HEK293 (cell line): ENCODE results near the gene CMPK1.

ENCODE experiments used
- CTCF ChIA-PET: fragments of 350-600 bp; formaldehyde crosslinking; extraction: SDS; loops from one replicate; lab custom pipeline; 2021; ENCODE audit warnings: antibody characterized with exemption; lab: Yijun Ruan, JAX
- POLR2A ChIA-PET: fragments of 300-600 bp; formaldehyde crosslinking; extraction: SDS; loops from one replicate; lab custom pipeline; 2020; ENCODE audit warnings: antibody characterized with exemption, inconsistent platforms; lab: Yijun Ruan, JAX
- H3K27ac ChIP-seq: fragments of 200-500 bp; sonication (Bioruptor generic); 2 replicates; pipeline ENCODE4 v1.5.1; 2014; ENCODE audit warnings: low read depth, low read length, control low read depth, inconsistent platforms; ENCODE audit errors: extremely low read depth
- H3K36me3 ChIP-seq, 2 experiments: fragments of 200-500 bp in 1 of 2; sonication (Bioruptor generic) in 1 of 2; 1 replicate in 1 of 2; 2 replicates in 1 of 2; pipeline ENCODE4 v1.5.1; 2014 to 2017; ENCODE audit warnings: inconsistent platforms in 2 of 2, low read length in 2 of 2; ENCODE audit not compliant: control insufficient read depth in 2 of 2, insufficient read depth in 1 of 2
- H3K4me1 ChIP-seq: fragments of 200-500 bp; sonication (Bioruptor generic); 2 replicates; pipeline ENCODE4 v1.5.1; 2014; ENCODE audit warnings: mild to moderate bottlenecking, low read length, inconsistent platforms; ENCODE audit not compliant: control insufficient read depth, insufficient read depth
- H3K4me3 ChIP-seq: 2 replicates; pipeline ENCODE4 v1.5.1; 2011; ENCODE audit warnings: low read depth, mild to moderate bottlenecking, control low read depth, low read length, moderate library complexity
- H3K9me3 ChIP-seq: fragments of 200-500 bp; sonication (Bioruptor generic); 2 replicates; pipeline ENCODE4 v1.5.1; 2014; ENCODE audit warnings: low read depth, low read length, inconsistent platforms; ENCODE audit not compliant: control insufficient read depth, insufficient read depth
- HOXD13 ChIP-seq: sonication (generic); formaldehyde crosslinking; IDR thresholded peaks from 2 replicates; pipeline ENCODE4 v1.8.0; 2022; ENCODE audit warnings: missing genetic modification reagents, borderline replicate concordance
- MYNN ChIP-seq: fragments of 450-650 bp; formaldehyde crosslinking; IDR thresholded peaks from 2 replicates; pipeline ENCODE4 v1.5.1; 2016; ENCODE audit warnings: missing biosample characterization, missing genetic modification characterization, borderline replicate concordance
- REPIN1 ChIP-seq: fragments of 450-650 bp; formaldehyde crosslinking; IDR thresholded peaks from 2 replicates; pipeline ENCODE4 v1.5.1; 2017; ENCODE audit warnings: missing biosample characterization, missing genetic modification characterization, low read depth
- SP3 ChIP-seq: fragments of 450-650 bp; formaldehyde crosslinking; IDR thresholded peaks from 2 replicates; pipeline ENCODE4 v1.5.1; 2016; ENCODE audit warnings: missing biosample characterization, missing genetic modification characterization
- TCF7L2 ChIP-seq: IDR thresholded peaks from 2 replicates; pipeline ENCODE4 v1.6.1; 2011; ENCODE audit warnings: low read depth, mild to moderate bottlenecking, inconsistent platforms, low read length, moderate library complexity, borderline replicate concordance
- ZBTB48 ChIP-seq: fragments of 450-650 bp; formaldehyde crosslinking; IDR thresholded peaks from 2 replicates; pipeline ENCODE4 v1.5.1; 2016; ENCODE audit warnings: missing biosample characterization, missing genetic modification characterization
- ZBTB6 ChIP-seq: fragments of 450-650 bp; formaldehyde crosslinking; IDR thresholded peaks from 2 replicates; pipeline ENCODE4 v1.5.1; 2017; ENCODE audit warnings: missing biosample characterization, missing genetic modification characterization
- ZFP3 ChIP-seq: fragments of 450-650 bp; formaldehyde crosslinking; IDR thresholded peaks from 2 replicates; pipeline ENCODE4 v1.5.1; 2016; ENCODE audit warnings: low read depth, missing biosample characterization, missing genetic modification characterization
- ZNF174 ChIP-seq: fragments of 450-650 bp; formaldehyde crosslinking; IDR thresholded peaks from 2 replicates; pipeline ENCODE4 v1.5.0; 2017; ENCODE audit warnings: missing biosample characterization, mild to moderate bottlenecking, missing genetic modification characterization
- ZNF184 ChIP-seq: fragments of 450-650 bp; IDR thresholded peaks from 2 replicates; pipeline ENCODE4 v1.5.1; 2018; ENCODE audit warnings: missing biosample characterization, mild to moderate bottlenecking, missing genetic modification characterization
- ZNF202 ChIP-seq: fragments of 450-650 bp; formaldehyde crosslinking; IDR thresholded peaks from 2 replicates; pipeline ENCODE4 v1.5.1; 2016; ENCODE audit warnings: missing biosample characterization, missing genetic modification characterization, borderline replicate concordance
- ZNF324 ChIP-seq: fragments of 450-650 bp; formaldehyde crosslinking; IDR thresholded peaks from 2 replicates; pipeline ENCODE4 v1.5.1; 2016; ENCODE audit warnings: missing biosample characterization, missing genetic modification characterization
- ZNF335 ChIP-seq: fragments of 450-650 bp; formaldehyde crosslinking; conservative IDR thresholded peaks from 2 replicates; pipeline ENCODE4 v1.5.1; 2016; ENCODE audit warnings: missing biosample characterization, missing genetic modification characterization
- ZNF398 ChIP-seq: fragments of 450-650 bp; formaldehyde crosslinking; IDR thresholded peaks from 2 replicates; pipeline ENCODE4 v1.5.1; 2017; ENCODE audit warnings: missing biosample characterization, missing genetic modification characterization
- ZNF513 ChIP-seq: fragments of 450-650 bp; IDR thresholded peaks from 2 replicates; pipeline ENCODE4 v1.5.1; 2018; ENCODE audit warnings: missing biosample characterization, missing genetic modification characterization
- ZNF521 ChIP-seq: fragments of 450-650 bp; formaldehyde crosslinking; IDR thresholded peaks from 2 replicates; pipeline ENCODE4 v1.5.1; 2017; ENCODE audit warnings: missing biosample characterization, mild to moderate bottlenecking, missing genetic modification characterization
- ZNF529 ChIP-seq: fragments of 450-650 bp; formaldehyde crosslinking; IDR thresholded peaks from 2 replicates; pipeline ENCODE4 v1.5.1; 2017; ENCODE audit warnings: missing genetic modification characterization, missing biosample characterization; ENCODE audit not compliant: insufficient replicate concordance
- ZNF548 ChIP-seq: fragments of 450-650 bp; formaldehyde crosslinking; IDR thresholded peaks from 2 replicates; pipeline ENCODE4 v1.5.1; 2016; ENCODE audit warnings: missing biosample characterization, missing genetic modification characterization
- ZNF549 ChIP-seq: fragments of 450-650 bp; IDR thresholded peaks from 2 replicates; pipeline ENCODE4 v1.5.1; 2018; ENCODE audit warnings: missing biosample characterization, missing genetic modification characterization, mild to moderate bottlenecking, inconsistent platforms, moderate library complexity
- ZNF596 ChIP-seq: fragments of 450-650 bp; IDR thresholded peaks from 2 replicates; pipeline ENCODE4 v1.5.0; 2018; ENCODE audit warnings: missing biosample characterization, mild to moderate bottlenecking, missing genetic modification characterization, moderate library complexity
- ZNF629 ChIP-seq: fragments of 450-650 bp; formaldehyde crosslinking; IDR thresholded peaks from 2 replicates; pipeline ENCODE4 v1.5.1; 2017; ENCODE audit warnings: missing biosample characterization, missing genetic modification characterization
- ZNF645 ChIP-seq: fragments of 450-650 bp; formaldehyde crosslinking; IDR thresholded peaks from 2 replicates; pipeline ENCODE4; 2016; ENCODE audit warnings: missing biosample characterization, missing genetic modification characterization
- ZNF776 ChIP-seq: fragments of 450-650 bp; formaldehyde crosslinking; IDR thresholded peaks from 2 replicates; pipeline ENCODE4 v1.5.0; 2017; ENCODE audit warnings: missing biosample characterization, missing genetic modification characterization, borderline replicate concordance
- TF ChIP-seq, protein P1 (sequence below): fragments of 450-650 bp; formaldehyde crosslinking; IDR thresholded peaks from 2 replicates; pipeline ENCODE4 v1.5.1; 2016; ENCODE audit warnings: missing biosample characterization, missing genetic modification characterization
- TF ChIP-seq, protein P2 (sequence below): fragments of 450-650 bp; formaldehyde crosslinking; IDR thresholded peaks from 2 replicates; pipeline ENCODE4 v1.5.1; 2016; ENCODE audit warnings: missing biosample characterization, missing genetic modification characterization
- TF ChIP-seq, protein P3 (sequence below): fragments of 450-650 bp; formaldehyde crosslinking; IDR thresholded peaks from 2 replicates; pipeline ENCODE4 v1.5.1; 2016; ENCODE audit warnings: missing biosample characterization, missing genetic modification characterization

Gene CMPK1

DNA sequence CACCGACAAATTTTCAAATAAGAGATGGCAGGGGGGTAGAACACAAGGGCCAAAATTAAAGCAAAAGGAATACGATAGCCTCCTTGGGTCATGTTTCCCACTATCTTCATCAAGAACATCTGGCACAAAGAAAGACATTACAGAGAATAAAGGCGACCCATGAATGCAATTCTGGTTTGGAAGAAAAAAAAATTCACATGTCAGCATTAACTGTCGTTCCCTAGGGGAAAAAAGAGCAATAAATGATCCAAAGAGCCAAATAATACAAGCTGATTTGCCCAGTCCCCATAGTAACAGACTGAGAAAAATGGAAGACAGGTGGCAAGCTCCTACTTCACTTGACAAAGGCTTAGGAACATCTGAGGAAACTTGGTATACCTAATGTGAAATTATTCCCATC is 24.2 kb upstream of the CMPK1 start (continued):
- TF ChIP-seq, protein P1, sequence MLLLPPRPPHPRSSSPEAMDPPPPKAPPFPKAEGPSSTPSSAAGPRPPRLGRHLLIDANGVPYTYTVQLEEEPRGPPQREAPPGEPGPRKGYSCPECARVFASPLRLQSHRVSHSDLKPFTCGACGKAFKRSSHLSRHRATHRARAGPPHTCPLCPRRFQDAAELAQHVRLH (tag by site-specific recombination): no peak
- TF ChIP-seq HOXD13: no peak

DNA sequence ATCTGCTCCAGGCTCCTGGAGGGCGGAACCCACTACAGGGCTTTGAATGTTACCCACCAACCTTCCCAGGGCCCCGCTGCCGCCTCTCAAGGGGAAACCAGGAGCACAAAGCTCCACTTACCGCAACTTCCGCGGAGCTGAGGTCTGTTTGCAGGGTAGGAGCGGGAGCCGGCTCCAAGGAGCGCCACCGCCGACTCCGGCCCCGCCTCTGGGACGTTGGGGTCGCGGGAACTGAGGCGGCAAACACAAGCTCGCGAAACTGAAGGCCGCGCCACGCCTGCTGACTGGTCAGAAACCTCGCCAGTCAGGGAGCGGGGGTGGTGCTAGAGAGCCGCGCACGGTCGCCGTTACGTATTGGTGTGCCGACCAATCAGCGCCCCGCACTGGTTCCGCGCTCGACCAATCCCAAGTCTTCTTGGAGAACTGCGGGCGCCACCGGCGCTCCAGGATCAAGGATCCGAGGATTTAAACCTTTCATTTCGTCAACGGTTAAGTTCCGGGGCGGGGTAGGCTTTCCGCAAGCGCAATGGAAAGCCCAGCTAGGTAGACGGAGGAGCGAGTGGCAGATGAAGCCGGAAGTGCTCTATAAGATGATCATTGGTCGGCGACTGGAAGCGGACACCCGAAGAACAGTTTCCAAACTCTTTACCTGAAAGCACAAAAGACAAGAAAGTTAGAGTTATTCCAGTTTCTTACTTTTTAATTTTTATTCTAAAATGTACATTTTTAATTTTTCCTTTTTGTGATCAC is 19.5 kb upstream of the CMPK1 start, which contains the start of gene STIL:
Gene STIL (minus strand): TSS at position 233 of the 750 bp plus-strand sequence. CDS start 3,828 bp downstream, outside the sequence.
- H3K4me3 ChIP-seq: peak within 1 kb of the TSS; percentile 92
- POLR2A ChIA-PET: interaction anchor here (0.6 to 4.2 kb wide), 26 partner anchors 8 to 595 kb away, joined by 3 to 88 read pairs (median 4); partner anchors contain the start of genes CMPK1, EFCAB14 and FOXD2
- H3K4me1 ChIP-seq: no peaks in the 10 kb centered on the region; the same call in 1 of the 2 replicates
- peak within 1 kb of the TSS; percentile 65 for H3K27ac ChIP-seq
- CTCF ChIA-PET: interaction anchor here (0.5 to 1.1 kb wide), 6 partner anchors 20 to 277 kb away, joined by 3 to 6 read pairs (median 3); partner anchors contain the start of gene CMPK1
- peaks cover 9 to 26% of the 10 kb centered on the region in 2 experiments for H3K36me3 ChIP-seq
- H3K9me3 ChIP-seq: no peaks in the 10 kb centered on the region
- TF ChIP-seq ZNF645 (tag by site-specific recombination) (no peak), ZNF335 (no peak), ZBTB48 (no peak), ZNF398 (tag by site-specific recombination) (no peak), ZNF776 (tag by site-specific recombination) (no peak), ZNF513 (no peak), ZNF549 (tag by site-specific recombination) (no peak), REPIN1 (tag by site-specific recombination) (no peak), ZNF548 (tag by site-specific recombination) (no peak), ZBTB6 (peak; percentile 95), ZNF174 (no peak), ZNF596 (tag by site-specific recombination) (no peak), ZNF184 (tag by site-specific recombination) (no peak), ZNF529 (tag by site-specific recombination) (no peak), ZFP3 (no peak), ZNF324 (tag by site-specific recombination) (no peak), ZNF629 (peak; percentile 97), ZNF202 (no peak), ZNF521 (tag by site-specific recombination) (no peak), SP3 (tag by site-specific recombination) (peak; percentile 88), TCF7L2 (0 out of 2 replicates have a peak, but pooled peaks have one; percentile 55), MYNN (tag by site-specific recombination) (no peak)
- TF ChIP-seq, protein P2, sequence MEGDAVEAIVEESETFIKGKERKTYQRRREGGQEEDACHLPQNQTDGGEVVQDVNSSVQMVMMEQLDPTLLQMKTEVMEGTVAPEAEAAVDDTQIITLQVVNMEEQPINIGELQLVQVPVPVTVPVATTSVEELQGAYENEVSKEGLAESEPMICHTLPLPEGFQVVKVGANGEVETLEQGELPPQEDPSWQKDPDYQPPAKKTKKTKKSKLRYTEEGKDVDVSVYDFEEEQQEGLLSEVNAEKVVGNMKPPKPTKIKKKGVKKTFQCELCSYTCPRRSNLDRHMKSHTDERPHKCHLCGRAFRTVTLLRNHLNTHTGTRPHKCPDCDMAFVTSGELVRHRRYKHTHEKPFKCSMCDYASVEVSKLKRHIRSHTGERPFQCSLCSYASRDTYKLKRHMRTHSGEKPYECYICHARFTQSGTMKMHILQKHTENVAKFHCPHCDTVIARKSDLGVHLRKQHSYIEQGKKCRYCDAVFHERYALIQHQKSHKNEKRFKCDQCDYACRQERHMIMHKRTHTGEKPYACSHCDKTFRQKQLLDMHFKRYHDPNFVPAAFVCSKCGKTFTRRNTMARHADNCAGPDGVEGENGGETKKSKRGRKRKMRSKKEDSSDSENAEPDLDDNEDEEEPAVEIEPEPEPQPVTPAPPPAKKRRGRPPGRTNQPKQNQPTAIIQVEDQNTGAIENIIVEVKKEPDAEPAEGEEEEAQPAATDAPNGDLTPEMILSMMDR: no peak
- TF ChIP-seq, protein P3, sequence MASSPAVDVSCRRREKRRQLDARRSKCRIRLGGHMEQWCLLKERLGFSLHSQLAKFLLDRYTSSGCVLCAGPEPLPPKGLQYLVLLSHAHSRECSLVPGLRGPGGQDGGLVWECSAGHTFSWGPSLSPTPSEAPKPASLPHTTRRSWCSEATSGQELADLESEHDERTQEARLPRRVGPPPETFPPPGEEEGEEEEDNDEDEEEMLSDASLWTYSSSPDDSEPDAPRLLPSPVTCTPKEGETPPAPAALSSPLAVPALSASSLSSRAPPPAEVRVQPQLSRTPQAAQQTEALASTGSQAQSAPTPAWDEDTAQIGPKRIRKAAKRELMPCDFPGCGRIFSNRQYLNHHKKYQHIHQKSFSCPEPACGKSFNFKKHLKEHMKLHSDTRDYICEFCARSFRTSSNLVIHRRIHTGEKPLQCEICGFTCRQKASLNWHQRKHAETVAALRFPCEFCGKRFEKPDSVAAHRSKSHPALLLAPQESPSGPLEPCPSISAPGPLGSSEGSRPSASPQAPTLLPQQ (tag by site-specific recombination): no peak
- TF ChIP-seq, protein P1 (tag by site-specific recombination): no peak; the same call in none of the 2 replicates
